Vagina (tissue), 2 donors: ENCODE data around the gene RHOG.

Experiments
- CTCF ChIP-seq, 3 experiments: fragments of 450-650 bp in 2 of 3; fragments of 200-600 bp in 1 of 3; sonication (generic) in 1 of 3; IDR thresholded peaks; one replicate each; pipeline ENCODE4 v1.5.1; 2017 to 2019; ENCODE audit warnings: antibody characterized with exemption in 3 of 3, mild to moderate bottlenecking in 2 of 3, moderate library complexity in 2 of 3
- POLR2A ChIP-seq, 2 donors: fragments of 450-650 bp; IDR thresholded peaks; one replicate each; pipeline ENCODE4 v1.6.1; 2017; ENCODE audit warnings: antibody characterized with exemption in 2 of 2, mild to moderate bottlenecking in 2 of 2, moderate library complexity in 2 of 2
- POLR2AphosphoS5 ChIP-seq, 2 donors: sonication (generic); formaldehyde crosslinking; IDR thresholded peaks; one replicate each; pipeline ENCODE4 v1.9.0; 2017; ENCODE audit warnings: antibody characterized with exemption in 2 of 2, mild to moderate bottlenecking in 2 of 2, low read depth in 1 of 2; ENCODE audit not compliant: insufficient read depth in 1 of 2

DNA sequence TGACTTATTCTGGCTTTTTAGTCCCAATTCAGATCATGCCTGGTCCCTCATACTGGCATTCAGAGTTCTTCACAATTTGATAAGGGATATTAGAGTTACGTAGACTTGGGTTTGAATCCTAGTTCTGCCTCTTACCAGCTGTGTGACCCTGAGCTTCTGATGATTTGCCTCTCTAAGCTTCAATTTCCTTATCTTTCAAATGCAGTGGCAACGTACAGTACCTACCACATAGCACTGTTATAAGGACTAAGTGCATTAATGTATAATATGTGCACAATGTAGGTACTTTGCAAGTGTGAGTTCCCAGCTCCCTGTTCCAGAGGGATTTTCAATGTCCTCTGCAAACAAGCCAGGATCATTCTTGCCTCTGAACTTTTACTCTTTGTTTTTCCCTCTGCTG, 7.3 kb downstream of the RHOG start:
- no peak for TF ChIP-seq CTCF (IDR thresholded peaks at IDR 0.05)
- no peak for TF ChIP-seq POLR2AphosphoS5 (IDR thresholded peaks at IDR 0.05; ENCODE audit: insufficient read depth in 1 of 2, low read depth in 1 of 2)
- no peak for TF ChIP-seq POLR2A (IDR thresholded peaks at IDR 0.05)
